HepG2 (cell line): ENCODE measurements around the gene TACO1.

ENCODE experiments used
- TF ChIP-seq, protein P1 (sequence below): sonication (generic); formaldehyde crosslinking; IDR thresholded peaks from 2 replicates; pipeline ENCODE4 v1.5.0; 2020; ENCODE audit warnings: mild to moderate bottlenecking, missing genetic modification reagents, moderate library complexity
- TF ChIP-seq, protein P2 (sequence below): sonication (generic); formaldehyde crosslinking; IDR thresholded peaks from 2 replicates; pipeline ENCODE4 v1.4.0; 2020; ENCODE audit warnings: low read depth, mild to moderate bottlenecking, missing genetic modification reagents

- TF ChIP-seq, protein P1, sequence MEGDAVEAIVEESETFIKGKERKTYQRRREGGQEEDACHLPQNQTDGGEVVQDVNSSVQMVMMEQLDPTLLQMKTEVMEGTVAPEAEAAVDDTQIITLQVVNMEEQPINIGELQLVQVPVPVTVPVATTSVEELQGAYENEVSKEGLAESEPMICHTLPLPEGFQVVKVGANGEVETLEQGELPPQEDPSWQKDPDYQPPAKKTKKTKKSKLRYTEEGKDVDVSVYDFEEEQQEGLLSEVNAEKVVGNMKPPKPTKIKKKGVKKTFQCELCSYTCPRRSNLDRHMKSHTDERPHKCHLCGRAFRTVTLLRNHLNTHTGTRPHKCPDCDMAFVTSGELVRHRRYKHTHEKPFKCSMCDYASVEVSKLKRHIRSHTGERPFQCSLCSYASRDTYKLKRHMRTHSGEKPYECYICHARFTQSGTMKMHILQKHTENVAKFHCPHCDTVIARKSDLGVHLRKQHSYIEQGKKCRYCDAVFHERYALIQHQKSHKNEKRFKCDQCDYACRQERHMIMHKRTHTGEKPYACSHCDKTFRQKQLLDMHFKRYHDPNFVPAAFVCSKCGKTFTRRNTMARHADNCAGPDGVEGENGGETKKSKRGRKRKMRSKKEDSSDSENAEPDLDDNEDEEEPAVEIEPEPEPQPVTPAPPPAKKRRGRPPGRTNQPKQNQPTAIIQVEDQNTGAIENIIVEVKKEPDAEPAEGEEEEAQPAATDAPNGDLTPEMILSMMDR (CRISPR knock-in tag), result no peak
- TF ChIP-seq, protein P2, sequence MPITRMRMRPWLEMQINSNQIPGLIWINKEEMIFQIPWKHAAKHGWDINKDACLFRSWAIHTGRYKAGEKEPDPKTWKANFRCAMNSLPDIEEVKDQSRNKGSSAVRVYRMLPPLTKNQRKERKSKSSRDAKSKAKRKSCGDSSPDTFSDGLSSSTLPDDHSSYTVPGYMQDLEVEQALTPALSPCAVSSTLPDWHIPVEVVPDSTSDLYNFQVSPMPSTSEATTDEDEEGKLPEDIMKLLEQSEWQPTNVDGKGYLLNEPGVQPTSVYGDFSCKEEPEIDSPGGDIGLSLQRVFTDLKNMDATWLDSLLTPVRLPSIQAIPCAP, result no peak
Measured at GRCh38 chr17:63634816-63635215, 34.1 kb downstream of the TACO1 start.
